ENCODE results near the gene AKAP8.
"Not testable (repeated sequence)": the region's sequence is repeated elsewhere in the genome, so short reads cannot be mapped to it uniquely, and the experiment has no call there.

AKAP8 gene

GRCh38 chr19:15372470-15372869 is 7.1 kb downstream of the AKAP8 start:
- DNase-seq = no peak

- no peak for DNase-seq
Measured at GRCh38 chr19:15371786-15372380, 7.7 kb downstream of the AKAP8 start.

DNA sequence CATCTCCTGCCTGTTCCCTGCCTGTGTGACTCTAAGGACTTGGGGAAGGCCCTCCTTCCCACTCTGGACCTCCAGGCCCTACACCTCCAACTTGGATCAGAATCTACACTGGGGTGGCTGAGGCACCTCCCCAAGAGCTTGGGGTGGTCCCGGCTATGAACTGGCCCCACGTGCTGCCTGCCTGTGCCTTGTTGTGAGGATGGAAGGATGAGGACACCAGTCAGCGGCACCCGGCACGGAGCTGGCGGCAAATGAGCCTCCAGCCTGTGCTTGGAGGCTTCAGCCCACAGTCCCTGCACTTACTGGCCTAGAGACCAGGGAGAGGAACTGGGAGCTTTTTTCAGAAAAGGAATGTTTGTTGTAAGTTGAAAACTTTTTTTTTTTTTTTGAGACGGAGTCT is 8.5 kb downstream of the AKAP8 start:
- no peak for DNase-seq

- no peak for DNase-seq
Measured at GRCh38 chr19:15369594-15369891, 10.0 kb downstream of the AKAP8 start.

GRCh38 chr19:15368798-15369593 is 10.6 kb downstream of the AKAP8 start:
- DNase-seq = no peak

DNA sequence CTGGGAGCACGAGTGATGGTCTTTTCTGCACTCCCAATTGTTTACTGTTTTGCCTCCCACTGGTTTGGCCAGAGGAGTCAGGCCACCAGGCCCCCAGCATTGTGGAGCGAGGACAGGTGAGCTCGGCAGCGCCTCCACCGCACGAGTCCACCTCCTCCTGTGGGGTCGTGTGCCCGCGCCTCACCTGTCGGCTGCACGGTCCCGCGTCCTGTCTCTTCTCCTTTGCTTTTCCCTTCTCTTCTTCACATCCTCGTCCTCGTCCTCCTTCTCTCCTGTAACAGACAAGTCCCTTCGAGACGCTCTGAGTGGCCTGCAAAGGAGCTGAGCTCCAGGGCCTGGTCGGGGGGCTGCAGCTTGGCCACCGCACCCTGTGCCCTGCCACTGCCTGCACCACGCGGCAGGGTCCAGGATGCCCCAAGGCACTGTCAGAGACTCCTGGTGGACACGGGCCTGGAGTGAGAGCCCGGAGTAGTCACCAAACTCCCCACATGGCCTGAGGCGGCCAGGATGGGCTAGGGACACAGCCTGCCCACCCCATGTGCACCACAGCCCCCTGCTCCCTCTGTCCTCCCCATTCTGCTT is 11.4 kb downstream of the AKAP8 start:
- no peak for DNase-seq

GRCh38 chr19:15367439-15367838 is 12.1 kb downstream of the AKAP8 start:
- no peak for DNase-seq

DNA sequence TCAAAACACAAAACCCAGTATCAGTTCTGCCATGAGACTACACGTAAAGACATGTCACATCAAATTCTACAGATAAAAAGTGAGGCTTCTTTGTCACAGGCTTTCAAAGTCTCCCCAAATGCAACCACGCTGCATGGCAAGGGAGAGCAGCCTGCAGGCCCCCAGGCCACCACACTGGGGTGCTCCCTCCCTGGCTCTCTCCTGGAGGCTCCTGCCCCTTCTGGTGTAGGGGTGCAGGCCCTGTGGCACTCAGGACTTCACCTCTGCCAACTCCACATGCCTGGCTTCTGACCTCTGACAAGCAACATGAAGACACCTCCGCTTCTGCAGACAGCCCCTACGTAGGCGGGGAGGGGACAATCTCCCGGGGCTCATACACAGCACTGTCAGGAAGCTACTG is 14.3 kb downstream of the AKAP8 start:
- DNase-seq = no peak

DNA sequence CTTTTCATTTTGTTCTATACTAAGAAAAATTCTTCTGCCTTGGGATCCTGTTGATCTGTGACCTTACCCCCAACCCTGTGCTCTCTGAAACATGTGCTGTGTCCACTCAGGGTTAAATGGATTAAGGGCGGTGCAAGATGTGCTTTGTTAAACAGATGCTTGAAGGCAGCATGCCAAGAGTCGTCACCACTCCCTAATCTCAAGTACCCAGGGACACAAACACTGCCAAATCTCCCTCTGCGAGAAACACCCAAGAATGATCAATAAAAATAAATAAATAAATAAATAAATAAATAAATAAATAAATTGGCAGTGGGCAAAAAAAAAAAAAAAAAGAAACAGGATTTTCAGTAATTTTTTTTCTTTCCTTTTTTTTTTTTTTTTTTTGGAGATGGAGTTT is 15.8 kb downstream of the AKAP8 start:
- DNase-seq = not testable (repeated sequence)

DNA sequence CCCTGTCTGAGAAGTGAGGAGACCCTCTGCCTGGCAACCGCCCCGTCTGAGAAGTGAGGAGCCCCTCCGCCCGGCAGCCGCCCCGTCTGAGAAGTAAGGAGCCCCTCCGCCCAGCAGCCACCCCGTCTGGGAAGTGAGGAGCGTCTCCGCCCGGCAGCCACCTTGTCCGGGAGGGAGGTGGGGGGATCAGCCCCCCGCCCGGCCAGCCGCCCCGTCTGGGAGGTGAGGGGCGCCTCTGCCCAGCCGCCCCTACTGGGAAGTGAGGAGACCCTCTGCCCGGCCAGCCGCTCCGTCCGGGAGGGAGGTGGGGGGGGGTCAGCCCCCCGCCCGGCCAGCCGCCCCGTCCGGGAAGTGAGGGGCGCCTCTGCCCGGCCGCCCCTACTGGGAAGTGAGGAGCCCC is 16.5 kb downstream of the AKAP8 start:
- DNase-seq = not testable (repeated sequence)

- not testable (repeated sequence) for DNase-seq
Measured at GRCh38 chr19:15360015-15360414, 19.6 kb downstream of the AKAP8 start.

- peak in 1 of 2 donors; percentile 45 for DNase-seq
Measured at GRCh38 chr19:15358918-15359317, 20.7 kb downstream of the AKAP8 start.

DNA sequence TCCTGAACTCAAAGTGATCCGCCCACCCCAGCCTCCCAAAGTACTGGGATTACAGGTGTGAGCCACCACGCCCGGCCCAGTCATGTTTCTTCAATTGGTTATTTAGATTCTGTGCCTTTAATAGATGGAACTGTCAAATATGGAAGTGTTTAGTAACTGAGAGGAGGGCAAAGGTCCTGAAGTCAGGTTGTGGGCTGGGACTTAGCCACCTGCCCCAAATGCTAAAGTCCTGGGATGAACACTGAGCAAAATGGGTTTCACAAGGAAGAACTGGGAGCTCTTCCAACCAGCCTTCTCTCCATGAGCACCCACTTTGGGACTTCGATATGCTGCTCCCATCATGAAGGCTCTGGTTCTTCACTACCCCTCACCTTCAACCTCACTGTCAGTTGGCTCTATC is 21.7 kb downstream of the AKAP8 start:
- no peak for DNase-seq

DNA sequence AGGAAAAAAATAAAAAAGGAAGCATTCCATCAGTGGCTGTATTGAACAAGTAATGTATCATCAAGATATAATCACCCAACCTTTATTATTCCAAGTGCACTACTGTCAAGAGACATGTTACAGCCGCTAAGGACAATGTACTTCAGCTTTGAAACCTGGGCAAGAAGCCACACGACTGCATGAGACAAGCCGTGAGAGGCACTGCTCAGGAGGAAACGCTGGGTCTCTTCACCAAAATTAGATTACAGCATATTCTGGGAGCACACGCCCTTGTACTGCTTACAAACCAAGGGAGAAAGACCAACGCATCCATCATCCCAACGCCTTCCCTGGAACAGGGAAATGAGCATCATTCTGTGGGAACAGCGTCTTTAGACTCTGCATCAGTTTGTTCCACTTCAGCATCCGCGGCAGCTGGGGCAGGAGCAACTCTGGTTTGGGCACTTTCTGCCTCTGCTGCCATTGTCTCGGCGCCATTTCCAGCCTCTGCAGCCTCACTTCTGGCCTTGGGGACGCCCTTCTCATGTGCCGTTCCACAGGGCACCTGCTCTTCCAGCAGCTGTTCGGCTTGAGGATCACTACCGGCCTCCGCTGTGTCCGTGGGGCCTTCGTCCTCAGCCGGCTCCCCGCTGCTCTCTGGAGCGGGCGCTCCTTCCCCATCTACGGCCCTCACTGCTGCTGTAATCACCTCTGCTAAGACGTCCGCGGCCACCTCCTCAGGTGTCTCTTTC is 24.9 kb downstream of the AKAP8 start:
- no peak for DNase-seq

GRCh38 chr19:15353908-15354307 is 25.7 kb downstream of the AKAP8 start:
- no peak for DNase-seq

DNA sequence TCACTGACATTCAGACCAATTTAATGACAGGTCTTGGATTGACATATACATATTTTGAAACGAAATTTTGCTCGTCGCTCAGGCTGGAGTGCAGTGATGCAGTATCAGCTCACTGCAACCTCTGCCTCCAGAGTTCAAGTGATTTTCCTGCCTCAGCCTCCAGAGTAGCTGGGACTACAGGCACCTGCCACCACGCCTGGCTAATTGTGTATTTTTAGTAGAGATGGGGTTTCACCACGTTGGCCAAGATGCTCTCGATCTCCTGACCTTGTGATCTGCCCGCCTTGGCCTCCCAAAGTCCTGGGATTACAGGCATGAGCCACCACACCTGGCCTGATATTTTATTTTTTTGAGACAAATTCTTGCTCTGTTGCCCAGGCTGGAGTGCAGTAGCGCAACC is 27.1 kb downstream of the AKAP8 start:
- DNase-seq = not testable (repeated sequence)

GRCh38 chr19:15341328-15341727 is 38.3 kb downstream of the AKAP8 start:
- DNase-seq = not testable (repeated sequence)

DNA sequence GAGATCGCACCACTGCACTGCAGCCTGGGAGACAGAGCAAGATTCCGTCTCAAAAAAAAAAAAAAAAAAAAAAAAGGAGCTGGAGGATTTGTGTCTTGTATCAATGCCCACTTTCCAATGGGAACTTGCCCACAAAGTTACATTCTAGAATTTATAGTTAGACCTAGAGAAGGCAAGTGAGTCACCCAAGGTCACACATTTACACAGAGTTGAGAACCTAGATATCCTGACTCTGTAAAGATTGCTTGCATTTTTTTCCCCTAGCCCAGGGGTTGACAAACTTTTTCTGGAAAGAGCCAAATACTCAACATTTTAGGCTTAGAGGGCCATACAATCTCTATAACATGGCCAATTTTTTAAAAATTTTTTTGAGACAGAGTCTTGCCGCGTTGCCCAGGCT is 39.5 kb downstream of the AKAP8 start:
- DNase-seq = no peak

- DNase-seq = no peak
Measured at GRCh38 chr19:15337202-15337601, 42.4 kb downstream of the AKAP8 start.

- not testable (repeated sequence) for DNase-seq
Measured at GRCh38 chr19:15335992-15336391, 43.6 kb downstream of the AKAP8 start.

- DNase-seq = peak; percentile 47 to 84
Measured at GRCh38 chr19:15332311-15332996, 47.1 kb downstream of the AKAP8 start, which contains the start of gene BRD4. BRD4 (minus strand) TSS chr19:15332539; CDS start chr19:15273099, 59,440 bp downstream.

- DNase-seq = peak; percentile 53 to 58
Measured at GRCh38 chr19:15331419-15332310, 47.9 kb downstream of the AKAP8 start.
